ENCODE data around the gene ST6GALNAC2.
A peak's percentile ranks its signal among the peaks of the same experiment; 100 is the strongest.
"Not testable (repeated sequence)": the region's sequence is repeated elsewhere in the genome, so short reads cannot be mapped to it uniquely, and the experiment has no call there.

ST6GALNAC2 gene

GRCh38 chr17:76570457-76570856 lies 15.2 kb downstream of the ST6GALNAC2 start:
- DNase-seq: no peak

- DNase-seq: no peak
Observed at GRCh38 chr17:76569607-76570279, 15.9 kb downstream of the ST6GALNAC2 start.

- DNase-seq: no peak
Observed at GRCh38 chr17:76568811-76569221, 16.8 kb downstream of the ST6GALNAC2 start.

GRCh38 chr17:76567634-76568432 lies 17.8 kb downstream of the ST6GALNAC2 start:
- no peak for DNase-seq

GRCh38 chr17:76566988-76567431 lies 18.6 kb downstream of the ST6GALNAC2 start:
- DNase-seq: no peak

- no peak for DNase-seq
Observed at GRCh38 chr17:76566613-76566943, 19.1 kb downstream of the ST6GALNAC2 start.

- no peak for DNase-seq
Observed at GRCh38 chr17:76565728-76566612, 19.7 kb downstream of the ST6GALNAC2 start.

GRCh38 chr17:76564991-76565727 lies 20.5 kb downstream of the ST6GALNAC2 start:
- DNase-seq: peak in 1 of 2 experiments; percentile 54

GRCh38 chr17:76563359-76563758 lies 22.3 kb downstream of the ST6GALNAC2 start:
- DNase-seq: not testable (repeated sequence)

GRCh38 chr17:76562734-76563148 lies 22.9 kb downstream of the ST6GALNAC2 start:
- DNase-seq: no peak

GRCh38 chr17:76561799-76562268 lies 23.8 kb downstream of the ST6GALNAC2 start:
- no peak for DNase-seq

- no peak for DNase-seq
Observed at GRCh38 chr17:76561332-76561731, 24.3 kb downstream of the ST6GALNAC2 start.

- DNase-seq: no peak
Observed at GRCh38 chr17:76560877-76561221, 24.8 kb downstream of the ST6GALNAC2 start.

GRCh38 chr17:76560036-76560876 lies 25.4 kb downstream of the ST6GALNAC2 start:
- DNase-seq: no peak

- DNase-seq: not testable (repeated sequence)
Observed at GRCh38 chr17:76559460-76559859, 26.2 kb downstream of the ST6GALNAC2 start.

GRCh38 chr17:76558198-76559095 lies 27.2 kb downstream of the ST6GALNAC2 start:
- no peak for DNase-seq

- peak; percentile 88 to 93 for DNase-seq
Observed at GRCh38 chr17:76557368-76558197, 28.1 kb downstream of the ST6GALNAC2 start.

GRCh38 chr17:76556765-76557367 lies 28.8 kb downstream of the ST6GALNAC2 start:
- peak in 1 of 2 experiments; percentile 17 for DNase-seq

GRCh38 chr17:76554131-76554530 lies 31.5 kb downstream of the ST6GALNAC2 start:
- DNase-seq: no peak
